A673 (cell line): ENCODE results near the gene DPEP3.
"Not testable (repeated sequence)": the region's sequence is repeated elsewhere in the genome, so short reads cannot be mapped to it uniquely, and the experiment has no call there.

ENCODE experiments used
- CTCF ChIP-seq: fragments of 300-800, 200-600 bp; sonication (generic); conservative IDR thresholded peaks from 2 replicates; pipeline ENCODE4 v1.5.1; 2017; ENCODE audit warnings: low read depth, mild to moderate bottlenecking, antibody characterized with exemption, low read length, moderate library complexity, mixed read lengths
- EZH2 ChIP-seq: fragments of 200-600 bp; sonication (generic); IDR thresholded peaks from 2 replicates; pipeline ENCODE4 v1.6.1; 2017; ENCODE audit warnings: borderline replicate concordance, low read depth, mild to moderate bottlenecking, mixed read lengths, antibody characterized with exemption, low read length; ENCODE audit not compliant: poor library complexity, severe bottlenecking

GRCh38 chr16:67998231-67998778 lies 18.0 kb upstream of the DPEP3 start:
- not testable (repeated sequence) for TF ChIP-seq CTCF, EZH2
